Neural cell (in vitro differentiated cells): ENCODE results near the gene TNFRSF4.

Experiments
- EP300 ChIP-seq: fragments of 450-650 bp; conservative IDR thresholded peaks from 2 replicates; pipeline ENCODE4 v1.6.1; 2014; ENCODE audit warnings: antibody characterized with exemption, mild to moderate bottlenecking, moderate library complexity; ENCODE audit not compliant: poor library complexity, severe bottlenecking
- EZH2 ChIP-seq: fragments of 200-600, 300-800 bp; shearing (Covaris generic), sonication (generic); IDR thresholded peaks from 2 replicates; pipeline ENCODE4 v1.6.1; 2014; ENCODE audit warnings: antibody characterized with exemption, low read length, borderline replicate concordance, mild to moderate bottlenecking; ENCODE audit not compliant: insufficient read depth, poor library complexity, severe bottlenecking
- MXI1 ChIP-seq: fragments of 450-650 bp; conservative IDR thresholded peaks from 2 replicates; pipeline ENCODE4 v1.6.1; 2014; ENCODE audit warnings: antibody characterized with exemption, mild to moderate bottlenecking; ENCODE audit not compliant: poor library complexity, severe bottlenecking
- POLR2AphosphoS5 ChIP-seq: IDR thresholded peaks from 2 replicates; pipeline ENCODE4 v1.6.1; 2012
- RAD21 ChIP-seq: fragments of 450-650 bp; conservative IDR thresholded peaks from 2 replicates; pipeline ENCODE4 v1.6.1; 2014; ENCODE audit warnings: antibody characterized with exemption, mild to moderate bottlenecking, moderate library complexity
- SMC3 ChIP-seq: fragments of 450-650 bp; conservative IDR thresholded peaks from 2 replicates; pipeline ENCODE4 v1.6.1; 2014; ENCODE audit warnings: antibody characterized with exemption, mild to moderate bottlenecking, moderate library complexity; ENCODE audit not compliant: poor library complexity
- TAF1 ChIP-seq: IDR thresholded peaks from 2 replicates; pipeline ENCODE4 v1.6.1; 2012; ENCODE audit warnings: low read depth
- TF ChIP-seq, protein P1 (sequence below): fragments of 450-650 bp; IDR thresholded peaks from 2 replicates; pipeline ENCODE4 v1.5.1; 2014; ENCODE audit warnings: antibody characterized with exemption, mild to moderate bottlenecking, moderate library complexity; ENCODE audit not compliant: poor library complexity, severe bottlenecking
- TF ChIP-seq, protein P2 (sequence below): IDR thresholded peaks from 2 replicates; pipeline ENCODE4 v1.6.1; 2012; ENCODE audit warnings: borderline replicate concordance

DNA sequence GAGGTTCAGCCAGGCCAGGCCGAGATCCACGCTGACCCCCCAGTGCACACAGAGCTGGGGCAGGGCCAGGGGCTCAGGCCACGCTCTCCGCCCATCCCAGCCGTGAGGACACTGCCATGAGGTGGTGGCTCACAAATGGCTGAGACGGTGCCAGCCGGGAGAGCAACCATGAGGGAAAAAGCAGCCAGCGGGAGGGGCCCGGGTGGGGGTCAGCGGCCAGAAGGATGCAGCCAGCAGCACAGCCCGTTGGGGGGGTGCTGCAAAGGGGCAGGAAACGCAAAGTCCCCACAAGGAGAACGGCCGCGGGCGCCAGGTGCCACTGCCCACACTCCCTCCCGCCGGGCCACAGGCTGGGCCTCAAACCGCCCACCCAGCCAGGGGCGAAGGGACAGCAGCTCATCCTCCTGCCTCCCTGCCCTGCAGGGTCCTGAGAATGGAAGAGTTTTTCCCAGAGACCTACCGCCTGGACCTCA lies 32.0 kb downstream of the TNFRSF4 start:
- TF ChIP-seq, protein P1, sequence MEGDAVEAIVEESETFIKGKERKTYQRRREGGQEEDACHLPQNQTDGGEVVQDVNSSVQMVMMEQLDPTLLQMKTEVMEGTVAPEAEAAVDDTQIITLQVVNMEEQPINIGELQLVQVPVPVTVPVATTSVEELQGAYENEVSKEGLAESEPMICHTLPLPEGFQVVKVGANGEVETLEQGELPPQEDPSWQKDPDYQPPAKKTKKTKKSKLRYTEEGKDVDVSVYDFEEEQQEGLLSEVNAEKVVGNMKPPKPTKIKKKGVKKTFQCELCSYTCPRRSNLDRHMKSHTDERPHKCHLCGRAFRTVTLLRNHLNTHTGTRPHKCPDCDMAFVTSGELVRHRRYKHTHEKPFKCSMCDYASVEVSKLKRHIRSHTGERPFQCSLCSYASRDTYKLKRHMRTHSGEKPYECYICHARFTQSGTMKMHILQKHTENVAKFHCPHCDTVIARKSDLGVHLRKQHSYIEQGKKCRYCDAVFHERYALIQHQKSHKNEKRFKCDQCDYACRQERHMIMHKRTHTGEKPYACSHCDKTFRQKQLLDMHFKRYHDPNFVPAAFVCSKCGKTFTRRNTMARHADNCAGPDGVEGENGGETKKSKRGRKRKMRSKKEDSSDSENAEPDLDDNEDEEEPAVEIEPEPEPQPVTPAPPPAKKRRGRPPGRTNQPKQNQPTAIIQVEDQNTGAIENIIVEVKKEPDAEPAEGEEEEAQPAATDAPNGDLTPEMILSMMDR, result no peak
- TF ChIP-seq MXI1 (no peak), EZH2 (no peak), RAD21 (no peak), TAF1 (no peak), POLR2AphosphoS5 (no peak), SMC3 (no peak), EP300 (no peak)
- TF ChIP-seq, protein P2, sequence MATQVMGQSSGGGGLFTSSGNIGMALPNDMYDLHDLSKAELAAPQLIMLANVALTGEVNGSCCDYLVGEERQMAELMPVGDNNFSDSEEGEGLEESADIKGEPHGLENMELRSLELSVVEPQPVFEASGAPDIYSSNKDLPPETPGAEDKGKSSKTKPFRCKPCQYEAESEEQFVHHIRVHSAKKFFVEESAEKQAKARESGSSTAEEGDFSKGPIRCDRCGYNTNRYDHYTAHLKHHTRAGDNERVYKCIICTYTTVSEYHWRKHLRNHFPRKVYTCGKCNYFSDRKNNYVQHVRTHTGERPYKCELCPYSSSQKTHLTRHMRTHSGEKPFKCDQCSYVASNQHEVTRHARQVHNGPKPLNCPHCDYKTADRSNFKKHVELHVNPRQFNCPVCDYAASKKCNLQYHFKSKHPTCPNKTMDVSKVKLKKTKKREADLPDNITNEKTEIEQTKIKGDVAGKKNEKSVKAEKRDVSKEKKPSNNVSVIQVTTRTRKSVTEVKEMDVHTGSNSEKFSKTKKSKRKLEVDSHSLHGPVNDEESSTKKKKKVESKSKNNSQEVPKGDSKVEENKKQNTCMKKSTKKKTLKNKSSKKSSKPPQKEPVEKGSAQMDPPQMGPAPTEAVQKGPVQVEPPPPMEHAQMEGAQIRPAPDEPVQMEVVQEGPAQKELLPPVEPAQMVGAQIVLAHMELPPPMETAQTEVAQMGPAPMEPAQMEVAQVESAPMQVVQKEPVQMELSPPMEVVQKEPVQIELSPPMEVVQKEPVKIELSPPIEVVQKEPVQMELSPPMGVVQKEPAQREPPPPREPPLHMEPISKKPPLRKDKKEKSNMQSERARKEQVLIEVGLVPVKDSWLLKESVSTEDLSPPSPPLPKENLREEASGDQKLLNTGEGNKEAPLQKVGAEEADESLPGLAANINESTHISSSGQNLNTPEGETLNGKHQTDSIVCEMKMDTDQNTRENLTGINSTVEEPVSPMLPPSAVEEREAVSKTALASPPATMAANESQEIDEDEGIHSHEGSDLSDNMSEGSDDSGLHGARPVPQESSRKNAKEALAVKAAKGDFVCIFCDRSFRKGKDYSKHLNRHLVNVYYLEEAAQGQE, result no peak
